HK-2 (cell line): ENCODE results near the gene CAMTA1.

Experiments used
- DNase-seq: peaks from one replicate; pipeline ENCODE4 v3.0.0-alpha.2; 2018; ENCODE audit not compliant: unreplicated experiment

Gene CAMTA1

GRCh38 chr1:7036386-7036785, 251.1 kb downstream of the CAMTA1 start:
- DNase-seq = no peak

GRCh38 chr1:7039590-7040220, 254.5 kb downstream of the CAMTA1 start:
- DNase-seq = no peak

GRCh38 chr1:7040969-7041695, 255.9 kb downstream of the CAMTA1 start:
- DNase-seq = no peak

GRCh38 chr1:7042322-7043190, 257.3 kb downstream of the CAMTA1 start:
- no peak for DNase-seq

DNA sequence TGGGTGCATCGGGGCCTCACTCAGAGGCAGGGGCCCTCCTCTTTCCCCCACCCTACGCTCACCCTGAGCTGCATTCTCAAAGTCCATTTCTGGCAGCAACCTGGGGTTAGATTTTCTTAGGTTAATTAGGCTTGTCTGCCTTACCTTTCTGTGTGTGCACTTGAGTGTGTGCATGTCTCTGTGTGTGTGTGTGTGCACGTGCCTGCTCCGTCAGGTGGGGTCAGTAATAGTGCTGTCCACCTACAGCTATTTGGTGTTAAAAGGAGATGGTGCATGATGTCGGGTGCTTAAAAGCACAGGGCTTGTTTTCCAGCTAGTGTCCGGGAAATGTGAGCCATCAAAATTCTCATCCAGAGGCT, 257.9 kb downstream of the CAMTA1 start:
- no peak for DNase-seq

GRCh38 chr1:7043719-7044535, 258.7 kb downstream of the CAMTA1 start:
- no peak for DNase-seq

DNA sequence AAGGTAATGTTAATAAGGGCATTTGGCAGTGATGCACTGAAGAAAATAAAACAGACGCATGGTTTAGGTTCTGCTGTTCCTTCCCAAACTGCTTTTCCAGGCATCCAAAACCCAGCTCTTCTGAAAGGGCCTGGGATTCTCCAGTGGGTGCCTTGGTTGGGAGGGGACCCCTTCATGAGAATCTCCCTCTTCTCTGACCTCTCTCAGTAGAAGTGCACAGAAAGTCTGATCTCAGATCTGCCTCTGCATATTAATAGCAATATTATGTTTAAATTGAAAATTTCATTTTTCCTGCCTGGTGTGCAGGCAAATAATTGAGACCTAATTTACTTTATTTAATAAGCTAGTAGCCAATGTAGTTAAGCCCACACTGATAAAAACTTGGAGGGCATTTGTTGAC, 260.6 kb downstream of the CAMTA1 start:
- no peak for DNase-seq

- peak; percentile 44 for DNase-seq
Measured at GRCh38 chr1:7046314-7046713, 261.1 kb downstream of the CAMTA1 start.

- no peak for DNase-seq
Measured at GRCh38 chr1:7046891-7047290, 261.6 kb downstream of the CAMTA1 start.

GRCh38 chr1:7047866-7048265, 262.6 kb downstream of the CAMTA1 start:
- DNase-seq = no peak

GRCh38 chr1:7048395-7048794, 263.1 kb downstream of the CAMTA1 start:
- no peak for DNase-seq

- DNase-seq = no peak
Measured at GRCh38 chr1:7049913-7050625, 264.8 kb downstream of the CAMTA1 start.

GRCh38 chr1:7050751-7051665, 265.8 kb downstream of the CAMTA1 start:
- no peak for DNase-seq

- DNase-seq = no peak
Measured at GRCh38 chr1:7052701-7053100, 267.4 kb downstream of the CAMTA1 start.

DNA sequence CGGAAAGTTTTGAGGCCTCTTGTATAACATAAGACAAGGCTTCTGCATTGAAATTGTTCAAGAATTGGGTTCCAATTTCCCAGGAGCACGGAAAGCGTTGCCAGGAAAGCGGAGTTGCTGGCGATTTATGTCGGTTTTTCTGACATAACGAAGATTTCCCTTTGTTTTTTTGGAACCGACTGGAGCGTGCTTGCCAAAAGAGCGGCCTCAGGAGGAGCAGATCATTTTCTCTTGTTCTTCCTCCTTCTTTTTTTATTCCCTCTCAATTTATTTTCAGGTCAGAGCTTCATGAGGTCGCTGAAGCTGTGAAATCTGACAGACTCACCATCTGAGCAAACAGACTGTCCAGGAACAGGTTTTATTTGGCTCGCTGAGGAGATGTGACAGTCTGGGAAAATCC, 275.5 kb downstream of the CAMTA1 start:
- no peak for DNase-seq

- no peak for DNase-seq
Measured at GRCh38 chr1:7062346-7063061, 277.2 kb downstream of the CAMTA1 start.

GRCh38 chr1:7063981-7064380, 278.7 kb downstream of the CAMTA1 start:
- no peak for DNase-seq

DNA sequence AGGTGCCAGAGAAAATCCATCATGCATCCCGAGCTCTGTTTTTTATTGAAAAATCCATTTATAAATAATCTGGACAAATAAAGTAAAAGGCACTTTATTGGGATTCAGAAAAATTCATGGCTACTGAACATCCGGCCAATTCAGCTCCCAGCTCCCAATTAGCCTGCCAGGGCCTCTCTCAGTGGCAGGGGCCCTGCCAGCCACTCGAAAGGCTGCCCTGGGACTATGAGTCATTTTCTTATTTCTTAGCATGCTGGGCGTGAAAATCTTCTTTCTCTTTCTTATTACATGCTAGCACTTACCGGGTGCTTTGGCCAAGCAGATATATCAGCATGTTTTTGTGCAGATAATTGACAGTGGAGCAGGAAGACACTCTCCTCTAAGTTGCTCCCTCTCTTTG, 283.3 kb downstream of the CAMTA1 start:
- no peak for DNase-seq

GRCh38 chr1:7069931-7070330, 284.7 kb downstream of the CAMTA1 start:
- DNase-seq = peak; percentile 16
